GM19452 (cell line): ENCODE measurements around the gene EMD.
"Not testable (repeated sequence)": the region's sequence is repeated elsewhere in the genome, so short reads cannot be mapped to it uniquely, and the experiment has no call there.

Experiments used
- ATAC-seq: cut with Tn5 transposase; IDR thresholded peaks from one replicate; pipeline ENCODE4 v1.9.1; 2021; ENCODE audit not compliant: unreplicated experiment

Gene EMD

GRCh38 chrX:154378799-154379568 is at the start of gene EMD:
TSS of gene EMD (plus strand) at chrX:154379295. CDS start at chrX:154379485, 190 bp downstream.
- ATAC-seq: peak; percentile 83

GRCh38 chrX:154332561-154332960 is 46.5 kb upstream of the EMD start:
- no peak for ATAC-seq

- ATAC-seq: no peak
Measured at GRCh38 chrX:154333116-154333515, 46.0 kb upstream of the EMD start.

GRCh38 chrX:154333837-154334271 is 45.2 kb upstream of the EMD start:
- ATAC-seq: peak; percentile 70

- no peak for ATAC-seq
Measured at GRCh38 chrX:154334496-154334895, 44.6 kb upstream of the EMD start.

- peak; percentile 71 for ATAC-seq
Measured at GRCh38 chrX:154341399-154342298, 37.4 kb upstream of the EMD start.

- not testable (repeated sequence) for ATAC-seq
Measured at GRCh38 chrX:154343063-154343462, 36.0 kb upstream of the EMD start.

GRCh38 chrX:154343620-154344019 is 35.5 kb upstream of the EMD start:
- not testable (repeated sequence) for ATAC-seq

GRCh38 chrX:154348114-154348531 is 31.0 kb upstream of the EMD start:
- no peak for ATAC-seq

GRCh38 chrX:154348646-154349358 is 30.3 kb upstream of the EMD start:
- no peak for ATAC-seq

GRCh38 chrX:154349359-154349935 is 29.6 kb upstream of the EMD start:
- no peak for ATAC-seq

- ATAC-seq: no peak
Measured at GRCh38 chrX:154349979-154350378, 29.1 kb upstream of the EMD start.

- no peak for ATAC-seq
Measured at GRCh38 chrX:154350429-154351182, 28.5 kb upstream of the EMD start.

GRCh38 chrX:154351183-154352011 is 27.7 kb upstream of the EMD start:
- ATAC-seq: no peak

- no peak for ATAC-seq
Measured at GRCh38 chrX:154352012-154352401, 27.1 kb upstream of the EMD start.

GRCh38 chrX:154352466-154352865 is 26.6 kb upstream of the EMD start:
- ATAC-seq: no peak

GRCh38 chrX:154353172-154353843 is 25.8 kb upstream of the EMD start:
- ATAC-seq: no peak

GRCh38 chrX:154354013-154354412 is 25.1 kb upstream of the EMD start:
- no peak for ATAC-seq

GRCh38 chrX:154354516-154354915 is 24.6 kb upstream of the EMD start:
- ATAC-seq: no peak
